ENCODE results near the gene RPL28.

DNA sequence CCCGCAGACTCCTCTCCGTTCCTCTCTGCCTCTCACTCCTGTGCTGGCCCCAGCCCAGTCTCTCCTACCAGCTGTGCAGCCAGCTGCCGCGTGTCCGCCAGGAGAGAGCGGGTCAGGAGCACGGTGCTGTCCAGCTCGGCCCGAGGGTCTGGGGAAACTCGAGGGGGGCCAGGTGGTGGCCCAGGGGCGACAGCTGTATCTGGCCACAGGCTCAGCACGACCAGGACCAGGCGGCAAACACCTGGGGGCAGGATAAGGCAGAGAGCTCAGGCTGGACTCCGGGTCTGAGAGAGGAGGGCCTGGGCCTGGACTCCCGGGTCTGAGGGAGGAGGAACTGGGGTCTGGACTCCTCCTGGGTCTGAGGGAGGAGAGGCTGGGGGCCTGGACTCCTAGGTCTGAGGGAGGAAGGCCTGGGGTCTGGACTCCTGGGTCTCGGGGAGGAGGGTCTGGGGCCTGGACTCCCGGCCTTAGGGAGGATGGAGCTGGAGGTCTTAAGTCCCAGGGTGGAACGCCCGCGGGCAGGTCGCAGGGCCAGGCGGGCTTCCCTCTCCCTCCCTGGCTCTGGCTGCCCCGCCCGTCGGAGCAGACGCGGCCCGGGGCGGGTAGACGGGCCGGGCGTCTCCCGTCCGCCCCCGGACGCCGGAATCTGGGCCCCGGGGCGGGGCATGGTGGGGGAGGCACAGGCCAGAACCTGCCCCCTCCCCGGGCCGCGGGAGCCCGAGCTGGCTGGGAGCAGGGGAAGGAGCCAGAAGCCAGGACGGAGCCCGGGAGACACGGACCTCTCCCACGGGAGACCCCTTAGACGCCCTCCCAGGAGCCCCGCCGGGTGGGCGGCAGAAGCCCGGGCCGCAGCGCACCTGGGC lies 16.8 kb upstream of the RPL28 start:
- TF ChIP-seq, protein P1, sequence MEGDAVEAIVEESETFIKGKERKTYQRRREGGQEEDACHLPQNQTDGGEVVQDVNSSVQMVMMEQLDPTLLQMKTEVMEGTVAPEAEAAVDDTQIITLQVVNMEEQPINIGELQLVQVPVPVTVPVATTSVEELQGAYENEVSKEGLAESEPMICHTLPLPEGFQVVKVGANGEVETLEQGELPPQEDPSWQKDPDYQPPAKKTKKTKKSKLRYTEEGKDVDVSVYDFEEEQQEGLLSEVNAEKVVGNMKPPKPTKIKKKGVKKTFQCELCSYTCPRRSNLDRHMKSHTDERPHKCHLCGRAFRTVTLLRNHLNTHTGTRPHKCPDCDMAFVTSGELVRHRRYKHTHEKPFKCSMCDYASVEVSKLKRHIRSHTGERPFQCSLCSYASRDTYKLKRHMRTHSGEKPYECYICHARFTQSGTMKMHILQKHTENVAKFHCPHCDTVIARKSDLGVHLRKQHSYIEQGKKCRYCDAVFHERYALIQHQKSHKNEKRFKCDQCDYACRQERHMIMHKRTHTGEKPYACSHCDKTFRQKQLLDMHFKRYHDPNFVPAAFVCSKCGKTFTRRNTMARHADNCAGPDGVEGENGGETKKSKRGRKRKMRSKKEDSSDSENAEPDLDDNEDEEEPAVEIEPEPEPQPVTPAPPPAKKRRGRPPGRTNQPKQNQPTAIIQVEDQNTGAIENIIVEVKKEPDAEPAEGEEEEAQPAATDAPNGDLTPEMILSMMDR (conservative IDR thresholded peaks at IDR 0.05; ENCODE audit: low read depth, low read length), result no peak
- no peak for TF ChIP-seq EZH2phosphoT487 (IDR thresholded peaks at IDR 0.05; ENCODE audit: borderline replicate concordance, low read length)
- no peak for TF ChIP-seq EZH2 (IDR thresholded peaks at IDR 0.05; ENCODE audit: low read length, unreplicated experiment)
